Stimulated activated CD4-positive, alpha-beta T cell treated with anti-CD3 and anti-CD28 coated beads, Interleukin-15, amount 100 ng/mL, for 1 hour (primary cell): ENCODE data around the gene CAD.
"Not testable (repeated sequence)": the region's sequence is repeated elsewhere in the genome, so short reads cannot be mapped to it uniquely, and the experiment has no call there.

ENCODE experiments used
- DNase-seq, 2 donors: peaks; one replicate each; pipeline ENCODE4 v3.0.0-alpha.2; 2020; ENCODE audit warnings: low read depth in 1 of 2, low spot score in 1 of 2

CAD gene

GRCh38 chr2:27198068-27198467 lies 19.1 kb upstream of the CAD start:
- not testable (repeated sequence) for DNase-seq

DNA sequence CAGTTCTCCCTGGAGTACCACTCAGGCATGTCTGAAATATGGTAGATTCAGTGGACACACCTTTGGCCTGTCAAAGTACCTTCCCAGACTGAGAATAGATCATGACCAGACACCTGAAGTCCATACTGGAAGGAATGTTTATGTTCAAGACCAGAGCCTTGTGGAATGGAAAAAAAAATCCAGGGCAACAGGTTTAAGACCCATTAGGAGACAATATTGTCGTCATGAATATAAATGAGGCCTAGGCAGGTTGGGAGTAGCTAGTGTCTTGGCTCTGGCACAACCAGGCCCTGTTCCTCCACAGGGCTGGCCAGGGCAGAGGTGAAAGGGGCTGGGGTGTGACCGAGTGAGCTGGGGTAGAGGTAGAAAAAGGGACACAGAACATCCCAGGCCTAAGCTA lies 18.5 kb upstream of the CAD start:
- DNase-seq = no peak

DNA sequence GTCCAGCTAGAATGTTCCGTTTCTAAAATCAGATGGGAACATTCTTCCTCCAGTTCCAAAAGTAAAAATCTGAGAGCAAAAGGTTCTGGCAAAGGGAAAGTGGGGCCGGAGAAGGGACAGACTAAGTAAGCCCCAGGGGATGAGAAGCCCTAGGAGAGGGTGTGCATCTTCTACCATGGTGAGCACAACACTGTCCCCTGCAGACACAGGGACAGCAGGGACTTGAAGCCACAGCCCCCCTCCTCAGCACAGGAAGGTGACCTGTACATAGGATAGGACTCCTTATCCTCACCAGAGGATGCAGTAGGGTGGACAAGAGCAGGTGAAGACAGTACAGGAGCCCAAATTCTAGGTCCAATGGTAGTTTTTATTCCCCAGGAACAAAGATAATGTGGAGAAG lies 17.9 kb upstream of the CAD start:
- no peak for DNase-seq

DNA sequence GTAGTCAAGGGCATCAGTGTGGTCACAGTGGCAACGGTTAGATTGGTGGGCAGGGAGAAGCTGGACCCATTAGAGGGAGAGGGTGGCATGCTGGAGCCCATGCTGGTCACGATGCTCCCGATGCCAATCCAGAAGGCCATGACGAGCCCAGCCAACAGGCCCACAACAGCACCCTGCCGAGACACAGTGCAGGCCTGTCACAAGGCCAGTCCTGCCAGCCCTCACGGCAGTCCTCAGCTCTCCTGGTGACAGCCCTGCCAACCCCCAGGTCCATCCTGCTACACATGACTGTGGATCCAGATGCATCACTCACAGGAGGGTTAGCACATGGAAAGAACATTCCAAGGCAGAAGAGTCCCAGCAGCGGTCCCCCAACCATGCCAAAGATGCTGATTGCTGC lies 15.5 kb upstream of the CAD start:
- no peak for DNase-seq

- DNase-seq = no peak
Measured at GRCh38 chr2:27202854-27203253, 14.3 kb upstream of the CAD start.

DNA sequence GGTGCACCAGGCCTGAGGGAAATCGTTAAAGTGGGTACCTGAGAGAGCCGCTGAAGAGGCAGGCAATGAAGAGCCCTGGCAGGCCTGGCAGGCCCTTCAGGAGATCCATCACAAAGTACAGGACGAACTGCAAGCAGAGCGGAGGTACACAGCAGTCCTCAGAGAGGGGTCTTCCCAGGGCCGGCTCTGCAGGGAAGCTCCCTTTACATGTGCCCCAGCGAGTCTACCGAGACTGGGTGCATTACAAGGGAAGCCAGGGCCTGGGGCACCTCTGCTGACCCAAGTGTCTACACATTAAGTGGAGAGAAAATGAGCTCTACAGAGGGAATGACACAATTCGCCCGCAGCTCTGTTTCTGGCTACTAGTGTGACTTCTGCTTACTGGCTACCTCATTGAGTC lies 13.4 kb upstream of the CAD start:
- no peak for DNase-seq

- DNase-seq = no peak
Measured at GRCh38 chr2:27204566-27204965, 12.6 kb upstream of the CAD start.

DNA sequence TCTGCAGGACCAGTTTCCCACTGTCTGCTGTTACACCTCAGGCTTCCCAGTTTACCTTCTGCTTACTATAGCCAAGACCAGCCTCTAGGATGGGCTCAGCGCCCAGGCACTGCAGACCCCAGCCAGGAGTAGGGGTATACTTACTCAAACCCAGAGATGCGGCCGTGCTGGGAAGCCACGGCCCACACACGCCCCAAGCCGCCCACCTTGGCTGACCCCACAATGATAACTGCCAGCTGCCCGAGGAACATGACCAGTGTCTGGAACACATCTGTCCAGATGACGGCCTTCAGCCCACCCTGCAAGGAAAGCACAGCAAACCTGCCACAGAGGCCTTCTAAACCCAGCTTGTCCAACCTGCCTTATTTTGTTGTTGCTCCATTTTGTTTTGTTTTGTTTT lies 12.0 kb upstream of the CAD start:
- DNase-seq = no peak

- DNase-seq = no peak
Measured at GRCh38 chr2:27206346-27206745, 10.8 kb upstream of the CAD start.

DNA sequence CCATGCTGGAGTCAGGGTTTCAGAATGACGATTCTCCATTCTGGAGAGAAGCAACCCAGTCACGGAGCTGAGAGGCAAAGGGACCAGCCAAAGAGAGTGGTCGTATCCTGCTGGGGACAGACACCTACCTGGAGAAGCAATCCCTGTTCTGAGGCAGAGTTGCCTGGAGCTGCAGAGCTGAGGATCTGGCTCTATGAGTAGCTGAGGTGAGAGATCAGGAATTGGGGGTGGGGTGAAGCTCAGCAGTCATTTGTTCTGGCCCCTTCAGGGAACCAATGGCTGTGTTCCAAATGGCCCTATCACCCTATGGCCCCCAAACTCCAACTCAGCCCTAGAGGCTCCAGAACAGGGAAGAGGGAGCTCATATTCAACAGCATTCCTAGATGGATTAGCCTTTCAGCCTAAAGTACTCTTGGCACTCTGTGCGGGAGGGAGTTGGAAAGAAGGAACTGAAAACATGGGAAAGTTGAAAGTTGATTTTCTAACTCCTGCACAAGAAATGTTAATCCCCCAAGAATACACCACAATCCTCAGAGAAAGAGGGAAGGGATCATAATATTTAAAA lies 8.6 kb upstream of the CAD start:
- DNase-seq = no peak

DNA sequence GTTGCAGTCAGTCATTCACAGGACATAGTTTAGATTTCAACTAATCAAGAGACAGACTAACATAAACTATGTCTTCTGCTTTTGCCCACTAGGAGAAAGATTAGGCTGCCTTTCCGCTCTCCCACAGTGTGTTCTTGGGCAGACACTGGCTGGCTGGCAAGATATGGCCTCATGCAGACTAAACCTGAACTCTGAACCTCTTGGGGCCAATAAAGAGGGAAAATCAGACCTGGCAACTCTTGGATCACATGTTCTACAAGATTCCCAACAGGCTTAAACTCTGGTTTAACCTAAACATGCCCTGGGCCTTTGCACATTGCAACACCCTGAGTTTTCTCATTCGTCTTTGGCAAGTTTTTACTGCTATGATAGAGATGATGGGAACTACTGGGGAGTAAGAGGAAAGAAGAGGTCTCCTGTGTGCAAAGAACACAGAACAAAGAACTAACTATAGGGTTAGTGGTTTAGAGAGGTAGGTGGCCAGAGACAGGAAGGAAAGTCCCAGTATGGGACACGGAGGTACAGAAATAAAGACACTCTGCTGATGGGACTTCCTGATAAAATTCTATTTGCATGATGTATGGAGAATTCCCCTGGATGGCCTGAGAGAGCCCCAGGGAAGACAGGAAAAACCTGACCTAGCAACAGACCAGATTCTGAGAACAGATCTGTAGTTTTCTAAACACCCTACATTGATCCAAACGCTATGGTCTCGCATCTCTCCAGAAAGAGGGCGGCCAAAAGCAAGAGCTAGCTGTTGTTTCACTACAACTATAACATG lies 7.4 kb upstream of the CAD start:
- DNase-seq = no peak

DNA sequence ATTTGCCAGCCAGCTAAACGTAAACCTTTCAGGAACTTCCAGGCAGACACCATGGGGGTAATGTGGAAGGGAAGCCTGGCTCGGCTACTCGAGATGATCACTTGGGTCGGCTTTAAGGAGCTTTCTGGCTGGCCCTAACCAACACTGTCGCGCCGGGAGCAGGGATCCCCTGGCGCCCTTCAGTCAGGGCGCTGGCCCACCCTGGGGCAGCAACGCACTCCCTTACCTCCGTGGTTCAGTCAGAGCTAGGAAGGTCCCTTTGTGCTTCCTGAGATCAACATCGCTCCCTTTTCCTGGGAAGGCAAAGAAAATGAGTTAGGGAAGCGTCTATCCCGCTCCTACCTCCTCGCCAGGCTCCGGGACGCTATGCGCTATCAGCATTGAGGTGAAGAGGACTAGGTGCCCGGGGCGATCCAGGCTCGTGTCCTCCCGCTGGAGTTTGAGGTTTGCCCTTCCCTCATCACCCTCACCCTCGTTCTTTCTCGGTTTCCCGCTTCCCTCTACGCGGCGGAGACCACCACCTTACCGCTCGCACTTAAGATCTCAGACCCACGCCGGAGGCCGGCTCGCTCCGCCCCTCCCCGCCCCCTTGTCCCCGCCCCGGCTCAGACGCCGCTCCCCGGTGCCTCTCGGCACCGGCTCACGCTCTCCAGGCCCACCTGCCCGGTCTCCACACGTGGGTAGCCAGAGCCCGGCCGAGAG lies 5.8 kb upstream of the CAD start:
- DNase-seq = no peak

DNA sequence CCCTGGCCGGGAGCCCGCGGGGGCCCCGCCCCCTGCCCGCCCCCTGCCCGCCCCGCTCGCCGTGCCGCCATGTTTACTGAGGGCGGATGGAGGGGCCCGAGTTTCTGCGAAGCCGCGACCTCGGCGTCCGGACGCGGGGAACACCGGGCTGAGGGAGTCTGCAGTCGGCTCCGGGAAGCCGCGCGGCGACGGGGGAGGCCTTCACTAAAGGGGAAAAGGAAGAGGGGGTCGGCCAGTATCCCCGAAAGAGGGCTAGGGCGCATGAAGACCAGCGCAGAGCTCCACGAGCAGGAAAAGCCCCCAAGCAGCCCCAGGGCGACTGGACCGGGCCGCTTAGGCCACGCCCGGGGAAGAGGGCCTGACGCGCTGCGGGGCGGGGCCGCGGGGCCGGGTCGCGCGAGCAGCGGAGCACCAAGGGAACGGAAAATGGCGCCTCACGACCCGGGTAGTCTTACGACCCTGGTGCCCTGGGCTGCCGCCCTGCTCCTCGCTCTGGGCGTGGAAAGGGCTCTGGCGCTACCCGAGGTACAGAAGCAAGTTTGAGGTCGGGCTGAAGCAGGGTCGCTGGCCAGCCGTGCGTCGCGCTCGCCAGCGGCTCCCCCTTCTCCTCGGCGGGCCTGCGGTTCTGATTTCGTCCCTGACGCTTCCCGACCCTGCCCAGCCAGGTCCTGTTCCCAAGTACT lies 5.1 kb upstream of the CAD start, which contains the start of the genes ATRAID and SLC5A6:
Gene ATRAID (plus strand): TSS at position 99 of the 683 bp plus-strand sequence. CDS start 328 bp downstream, at position 427.
Gene SLC5A6 (minus strand): TSS at position 326 of the 683 bp plus-strand sequence. CDS start 4,618 bp downstream, outside the sequence.
- peak; percentile 81 to 85 for DNase-seq

DNA sequence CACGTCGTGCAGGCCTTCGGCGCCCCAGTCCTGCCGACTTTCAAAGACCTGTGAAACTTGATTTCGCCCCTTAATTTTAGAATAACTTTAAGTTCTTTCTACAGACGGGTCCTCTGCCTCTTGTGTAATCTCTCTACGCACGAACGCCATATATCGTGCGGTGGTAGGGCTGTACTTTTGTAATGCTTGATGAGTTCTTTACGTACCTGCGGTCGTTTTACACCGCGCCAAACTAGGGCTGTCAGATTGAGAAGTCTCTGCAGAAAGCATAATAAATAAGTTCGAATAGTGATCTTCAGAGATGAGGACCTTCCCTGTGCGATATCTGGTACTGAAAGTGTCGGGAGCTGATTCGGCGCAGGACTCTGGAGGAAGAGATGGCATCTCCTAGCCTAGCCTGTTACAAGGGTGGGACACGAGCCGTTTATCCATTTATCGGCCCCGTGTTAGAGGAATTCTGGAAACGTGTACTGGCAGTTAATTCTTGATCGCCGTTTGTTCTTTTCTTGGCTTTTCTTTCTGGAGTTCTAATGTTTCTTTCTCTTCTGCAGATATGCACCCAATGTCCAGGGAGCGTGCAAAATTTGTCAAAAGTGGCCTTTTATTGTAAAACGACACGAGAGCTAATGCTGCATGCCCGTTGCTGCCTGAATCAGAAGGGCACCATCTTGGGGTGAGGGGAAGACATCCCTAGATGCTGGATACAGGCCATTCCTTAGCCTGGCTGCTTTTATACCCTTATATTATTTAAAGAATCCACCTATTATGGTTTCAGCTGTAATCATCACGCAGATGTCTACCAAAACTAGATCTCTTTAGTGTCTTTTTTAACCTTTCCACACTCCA lies 4.3 kb upstream of the CAD start:
- DNase-seq = no peak

- no peak for DNase-seq
Measured at GRCh38 chr2:27214941-27215340, 2.2 kb upstream of the CAD start.

GRCh38 chr2:27216416-27217137 lies 592 bp upstream of the CAD start:
- no peak for DNase-seq

DNA sequence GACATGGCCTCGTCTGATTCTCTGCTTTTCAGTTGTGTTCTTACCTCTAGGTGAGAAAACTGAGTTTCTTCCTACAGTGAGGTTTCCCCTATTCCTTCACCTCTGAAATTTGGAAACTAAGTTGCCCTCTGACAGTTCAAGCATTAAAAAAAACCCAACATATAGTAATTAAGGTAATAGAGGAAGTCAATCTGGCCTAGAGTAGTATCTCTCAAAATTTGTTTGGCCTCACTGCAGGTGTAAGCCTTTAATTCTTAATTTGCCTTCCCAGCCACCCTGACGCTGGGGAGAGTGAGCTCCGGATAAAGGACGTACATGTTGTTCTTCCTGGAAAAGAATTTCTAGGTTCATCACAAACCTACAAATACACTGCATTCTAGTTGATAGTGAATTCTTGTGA lies 1.4 kb downstream of the CAD start:
- no peak for DNase-seq

GRCh38 chr2:27219091-27219490 lies 1.9 kb downstream of the CAD start:
- DNase-seq = no peak

DNA sequence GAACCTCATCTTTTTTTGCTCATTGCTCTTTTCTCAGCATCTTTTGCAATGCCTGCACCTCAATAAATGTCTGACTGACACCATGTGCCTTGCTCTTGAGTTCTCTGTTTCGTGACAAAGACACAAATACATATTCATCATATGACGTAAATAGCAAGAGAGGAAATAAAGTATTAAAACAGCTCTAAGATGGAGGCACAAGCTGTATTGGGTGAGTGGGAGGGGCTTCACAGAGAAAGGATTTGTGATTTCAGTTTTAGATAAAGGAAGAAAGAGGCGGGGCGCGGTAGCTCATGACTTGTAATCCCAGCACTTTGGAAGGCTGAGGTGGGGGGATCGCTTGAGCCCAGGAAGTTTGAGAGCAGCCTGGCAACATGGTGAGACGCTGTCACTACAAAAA lies 2.9 kb downstream of the CAD start:
- no peak for DNase-seq

- no peak for DNase-seq
Measured at GRCh38 chr2:27221166-27221565, 4.0 kb downstream of the CAD start.
